Esophagus muscularis mucosa (tissue), 4 donors: Measurements from ENCODE around the gene SPN. TPM values are rescaled to one million over a fixed set of nuclear protein-coding genes. Genes with fewer than 3 reads are reported as not detected.

Source experiments
- DNase-seq: peaks from one replicate; pipeline ENCODE4 v3.0.0-alpha.2; 2017; ENCODE audit errors: extremely low spot score
- H3K27ac ChIP-seq, 4 donors: fragments of 200-600 bp; sonication (generic); replicated peaks in 1 of 4; 1 replicate in 3 of 4; 2 replicates in 1 of 4; pipeline ENCODE4 v1.5.1; 2016 to 2019; ENCODE audit warnings: mild to moderate bottlenecking in 1 of 4
- H3K27me3 ChIP-seq, 4 donors: fragments of 200-600 bp; sonication (generic); one replicate each; pipeline versions ENCODE4 v1.5.1 to v1.6.0; 2016 to 2019
- H3K36me3 ChIP-seq, 4 donors: fragments of 200-600 bp; sonication (generic); one replicate each; pipeline ENCODE4 v1.5.1; 2016 to 2019
- H3K4me1 ChIP-seq, 4 donors: fragments of 200-600 bp; sonication (generic); one replicate each; pipeline ENCODE4 v1.5.1; 2016 to 2019
- H3K4me3 ChIP-seq, 4 donors: fragments of 200-600 bp; sonication (generic); 1 replicate in 2 of 4; 2 replicates in 2 of 4; pipeline ENCODE4 v1.5.1; 2016 to 2019; ENCODE audit warnings: mild to moderate bottlenecking in 4 of 4, moderate library complexity in 1 of 4
- H3K9me3 ChIP-seq, 4 donors: fragments of 200-600 bp; sonication (generic); 1 replicate in 3 of 4; 2 replicates in 1 of 4; pipeline ENCODE4 v1.5.1; 2016 to 2019
- EP300 ChIP-seq: sonication (generic); formaldehyde crosslinking; IDR thresholded peaks from one replicate; pipeline ENCODE4 v1.6.1; 2017; ENCODE audit warnings: antibody characterized with exemption
- POLR2A ChIP-seq: fragments of 450-650 bp; IDR thresholded peaks from one replicate; pipeline ENCODE4 v1.6.1; 2017; ENCODE audit warnings: antibody characterized with exemption, moderate library complexity, mild to moderate bottlenecking, low read depth
- POLR2AphosphoS5 ChIP-seq, 2 donors: sonication (generic); formaldehyde crosslinking; IDR thresholded peaks; one replicate each; pipeline ENCODE4 v1.6.1; 2017; ENCODE audit warnings: antibody characterized with exemption in 2 of 2
- WGBS: methylation state at CpG from one replicate; pipeline ENCODE4 v1.1.5; 2018; 5-methylcytosine and 5-hydroxymethylcytosine counted together
- intact Hi-C: fragments of 100-400 bp; cut with DNase I; formaldehyde crosslinking; loops from one replicate; pipeline ENCODE4 v1.15.1; 2023
- total RNA-seq, 4 donors: library from RNA; depleted of rRNA; stranded (reverse); fragments of >200 nt; gene quantifications; one replicate each; pipeline versions ENCODE4 v1.1.0 to v1.2.1, GENCODE V29; 2016
- TF ChIP-seq, protein P1 (sequence below), 3 experiments: fragments of 200-600 bp in 2 of 3; fragments of 450-650 bp in 1 of 3; sonication (generic) in 2 of 3; IDR thresholded peaks; one replicate each; pipeline ENCODE4 v1.5.1; 2017 to 2019; ENCODE audit warnings: antibody characterized with exemption in 3 of 3, mild to moderate bottlenecking in 2 of 3, moderate library complexity in 1 of 3

Gene SPN
- total RNA-seq, 4 donors from 2014 or later = 1.1 to 4.2 (median 2.6) TPM

DNA sequence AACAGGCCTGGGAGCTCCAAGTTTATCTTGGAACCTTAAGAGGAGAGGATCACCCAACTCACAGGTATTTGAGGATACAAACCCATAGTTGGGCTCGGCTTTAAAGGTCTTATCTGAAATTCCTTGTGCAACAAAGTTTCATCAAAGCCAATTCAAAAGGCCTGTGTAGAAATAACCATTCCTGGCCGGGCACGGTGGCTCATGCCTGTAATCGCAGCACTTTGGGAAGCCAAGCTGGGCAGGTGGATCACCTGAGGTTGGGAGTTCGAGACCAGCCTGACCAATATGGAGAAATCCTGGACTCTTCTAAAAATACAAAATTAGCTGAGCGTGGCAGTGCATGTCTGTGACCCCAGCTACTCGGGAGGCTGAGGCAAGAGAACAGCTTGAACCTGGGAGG, 54.1 kb downstream of the SPN start:
- no peak for TF ChIP-seq EP300
- TF ChIP-seq, protein P1, sequence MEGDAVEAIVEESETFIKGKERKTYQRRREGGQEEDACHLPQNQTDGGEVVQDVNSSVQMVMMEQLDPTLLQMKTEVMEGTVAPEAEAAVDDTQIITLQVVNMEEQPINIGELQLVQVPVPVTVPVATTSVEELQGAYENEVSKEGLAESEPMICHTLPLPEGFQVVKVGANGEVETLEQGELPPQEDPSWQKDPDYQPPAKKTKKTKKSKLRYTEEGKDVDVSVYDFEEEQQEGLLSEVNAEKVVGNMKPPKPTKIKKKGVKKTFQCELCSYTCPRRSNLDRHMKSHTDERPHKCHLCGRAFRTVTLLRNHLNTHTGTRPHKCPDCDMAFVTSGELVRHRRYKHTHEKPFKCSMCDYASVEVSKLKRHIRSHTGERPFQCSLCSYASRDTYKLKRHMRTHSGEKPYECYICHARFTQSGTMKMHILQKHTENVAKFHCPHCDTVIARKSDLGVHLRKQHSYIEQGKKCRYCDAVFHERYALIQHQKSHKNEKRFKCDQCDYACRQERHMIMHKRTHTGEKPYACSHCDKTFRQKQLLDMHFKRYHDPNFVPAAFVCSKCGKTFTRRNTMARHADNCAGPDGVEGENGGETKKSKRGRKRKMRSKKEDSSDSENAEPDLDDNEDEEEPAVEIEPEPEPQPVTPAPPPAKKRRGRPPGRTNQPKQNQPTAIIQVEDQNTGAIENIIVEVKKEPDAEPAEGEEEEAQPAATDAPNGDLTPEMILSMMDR (IDR thresholded peaks at IDR 0.05) = no peak
- TF ChIP-seq POLR2AphosphoS5 (IDR thresholded peaks at IDR 0.05) = no peak
- no peak for TF ChIP-seq POLR2A
- Histone ChIP-seq H3K27me3 (no peaks in the 10 kb centered on the region), H3K4me3 (no peak overlapping the region), H3K36me3 (no peaks in the 10 kb centered on the region), H3K27ac (no peak overlapping the region), H3K4me1 (no peaks in the 10 kb centered on the region), H3K9me3 (no peaks in the 10 kb centered on the region)
- intact Hi-C loops = no loop called here
- DNase-seq = no peak
- WGBS = 83% methylated on average over 7 of the region's 7 CpGs

DNA sequence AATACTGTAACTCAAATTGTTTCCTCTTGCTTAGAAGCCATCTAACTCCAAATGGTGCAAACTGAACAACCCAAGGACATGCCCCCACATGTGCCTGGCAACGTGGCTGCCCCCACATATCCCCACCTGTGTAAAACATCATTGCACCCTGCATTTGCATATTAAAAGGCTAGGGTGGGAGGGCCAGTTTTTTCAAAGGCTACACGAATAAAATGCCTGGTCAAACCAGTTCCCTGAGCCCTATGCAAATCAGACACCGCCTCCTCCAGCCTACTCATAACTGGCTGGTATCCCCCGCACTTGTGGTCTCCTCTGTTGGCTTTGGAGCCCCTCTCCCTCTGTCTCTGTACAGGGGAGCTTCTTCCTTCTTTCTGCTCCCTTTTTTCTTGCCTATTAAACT, 56.0 kb downstream of the SPN start:
- 52% methylated on average over 4 of the region's 4 CpGs for WGBS
- intact Hi-C loops = no loop called here
- TF ChIP-seq, protein P1 (IDR thresholded peaks at IDR 0.05) = no peak
- TF ChIP-seq POLR2AphosphoS5 (IDR thresholded peaks at IDR 0.05) = no peak
- no peak for TF ChIP-seq POLR2A
- no peak for TF ChIP-seq EP300

More for the DNA sequence above, 56.0 kb downstream of the SPN start:
- no peak overlapping the region for H3K4me3 ChIP-seq
- DNase-seq = no peak
- no peaks in the 10 kb centered on the region for H3K9me3 ChIP-seq
- no peaks in the 10 kb centered on the region for H3K4me1 ChIP-seq
- no peak overlapping the region for H3K27ac ChIP-seq
- no peaks in the 10 kb centered on the region for H3K36me3 ChIP-seq
- no peaks in the 10 kb centered on the region for H3K27me3 ChIP-seq

Other genes with a start within 250 kb of the SPN start
- 10 to 100 TPM in 2 of 4 donors, 1 to 10 TPM in 2; 8.3 to 12.1 (median 10.2) TPM for gene BOLA2, start 208.9 kb upstream of the SPN start, total RNA-seq
- 10 to 100 TPM in 3 of 4 donors, 1 to 10 TPM in 1; 2.5 to 30.2 (median 13.6) TPM for gene SLX1B, start 208.7 kb upstream of the SPN start, total RNA-seq
- gene SULT1A4, start 203.3 kb upstream of the SPN start, total RNA-seq = 10 to 100 TPM in 1 of 4 donors, 1 to 10 TPM in 3; 5.8 to 10.6 (median 7.6) TPM
- gene NPIPB12, start 156.8 kb upstream of the SPN start, total RNA-seq = 10 to 100 TPM; 16.0 to 50.7 (median 19.7) TPM
- gene QPRT, start 15.9 kb downstream of the SPN start, total RNA-seq = 1 to 10 TPM; 1.7 to 5.1 (median 2.7) TPM
- 1 to 10 TPM; 1.3 to 2.5 (median 1.8) TPM for gene C16orf54, start 82.7 kb downstream of the SPN start, total RNA-seq
- under 1 TPM in 1 of 4 donors, not detected in 3; 0.23 TPM for gene ZG16, start 115.0 kb downstream of the SPN start, total RNA-seq
- 10 to 100 TPM; 10.8 to 12.3 (median 11.8) TPM for gene KIF22, start 127.5 kb downstream of the SPN start, total RNA-seq
- gene MAZ, start 143.3 kb downstream of the SPN start, total RNA-seq = 100 to 1,000 TPM; 120 to 284 (median 158) TPM
- gene PRRT2, start 148.9 kb downstream of the SPN start, total RNA-seq = 10 to 100 TPM in 1 of 4 donors, 1 to 10 TPM in 3; 3.6 to 11.2 (median 6.7) TPM
- gene PAGR1, start 152.9 kb downstream of the SPN start, total RNA-seq = 10 to 100 TPM; 20.9 to 26.9 (median 26.5) TPM
- 100 to 1,000 TPM; 101 to 156 (median 123) TPM for gene MVP, start 157.2 kb downstream of the SPN start, total RNA-seq
- 100 to 1,000 TPM; 105 to 178 (median 141) TPM for gene CDIPT, start 200.0 kb downstream of the SPN start, total RNA-seq
- gene SEZ6L2, start 236.3 kb downstream of the SPN start, total RNA-seq = 1 to 10 TPM in 2 of 4 donors, under 1 TPM in 2; 0.84 to 7.9 (median 1.0) TPM
- under 1 TPM in 1 of 4 donors, not detected in 3; 0.33 TPM for gene ASPHD1, start 237.2 kb downstream of the SPN start, total RNA-seq